IMR-90 (cell line): ENCODE data around the gene MUSTN1. TPM values are rescaled to one million over a fixed set of nuclear protein-coding genes. Genes with fewer than 3 reads are reported as not detected.

Experiments
- ATAC-seq: fragments of 200-7000 bp; cut with Tn5 transposase; 2 replicates; pipeline ENCODE4 v1.9.1; 2020; ENCODE audit warnings: low read depth, mild to moderate bottlenecking, moderate library complexity
- BruUV-seq: library from RNA; stranded (reverse); fragments of 400-500 nt; replicated peaks from 2 replicates; lab custom pipeline; 2021; lab: Mats Ljungman, UMichigan
- CTCF ChIA-PET: fragments of 300-600 bp; formaldehyde crosslinking; extraction: SDS; loops from one replicate; lab custom pipeline; 2021; ENCODE audit warnings: antibody characterized with exemption; lab: Yijun Ruan, JAX
- POLR2A ChIA-PET: fragments of 300-600 bp; sonication (Branson Sonifier 250); formaldehyde crosslinking; loops from one replicate; lab custom pipeline; 2022; ENCODE audit warnings: antibody characterized with exemption; ENCODE audit not compliant: unreplicated experiment; lab: Charles Lee
- DNase-seq: peaks from one replicate; pipeline ENCODE4 v3.0.0; 2013
- H2AFZ ChIP-seq: replicated peaks from 2 replicates; pipeline ENCODE3; 2013; ENCODE audit warnings: low read length, mild to moderate bottlenecking; ENCODE audit not compliant: poor library complexity
- H2AK5ac ChIP-seq: 2 replicates; pipeline ENCODE4 v1.6.1; 2013; ENCODE audit warnings: low read depth, low read length, inconsistent platforms
- H2AK9ac ChIP-seq: replicated peaks from 2 replicates; pipeline ENCODE3; 2013; ENCODE audit warnings: mild to moderate bottlenecking, low read depth, low read length, moderate library complexity; ENCODE audit not compliant: poor library complexity
- H2BK120ac ChIP-seq: 2 replicates; pipeline ENCODE4 v1.6.1; 2013; ENCODE audit warnings: low read depth, low read length, inconsistent platforms
- H2BK15ac ChIP-seq: 3 replicates; pipeline ENCODE4 v1.6.1; 2013; ENCODE audit warnings: low read depth, low read length, inconsistent platforms
- H2BK20ac ChIP-seq: 2 replicates; pipeline ENCODE4 v1.6.1; 2013; ENCODE audit warnings: low read depth, mild to moderate bottlenecking, inconsistent platforms, low read length, moderate library complexity
- H2BK5ac ChIP-seq: 2 replicates; pipeline ENCODE4 v1.6.1; 2013; ENCODE audit warnings: mild to moderate bottlenecking, low read depth, low read length, inconsistent platforms; ENCODE audit not compliant: poor library complexity, severe bottlenecking
- H3K14ac ChIP-seq: replicated peaks from 2 replicates; pipeline ENCODE4 v1.6.1; 2013; ENCODE audit warnings: low read depth, low read length, inconsistent platforms
- H3K18ac ChIP-seq: 2 replicates; pipeline ENCODE4 v1.6.1; 2013; ENCODE audit warnings: low read depth, low read length, control low read depth
- H3K23ac ChIP-seq: 2 replicates; pipeline ENCODE4 v1.6.1; 2013; ENCODE audit warnings: low read depth, low read length, inconsistent platforms
- H3K27ac ChIP-seq: 2 replicates; pipeline ENCODE4 v1.5.1; 2013; ENCODE audit warnings: mild to moderate bottlenecking, control low read depth, low read length; ENCODE audit not compliant: insufficient read depth
- H3K27me3 ChIP-seq: 2 replicates; pipeline ENCODE4 v1.6.1; 2013; ENCODE audit warnings: low read length; ENCODE audit not compliant: control insufficient read depth, insufficient read depth
- H3K36me3 ChIP-seq: 2 replicates; pipeline ENCODE4 v1.6.1; 2013; ENCODE audit warnings: low read length, mixed read lengths; ENCODE audit not compliant: control insufficient read depth, insufficient read depth
- H3K4ac ChIP-seq: 2 replicates; pipeline ENCODE4 v1.6.1; 2013; ENCODE audit warnings: low read depth, low read length, inconsistent platforms
- H3K4me1 ChIP-seq: 2 replicates; pipeline ENCODE4 v1.6.1; 2013; ENCODE audit warnings: low read length, mixed read lengths; ENCODE audit not compliant: control insufficient read depth, insufficient read depth
- H3K4me2 ChIP-seq: 2 replicates; pipeline ENCODE4 v1.6.1; 2013; ENCODE audit warnings: low read depth, mild to moderate bottlenecking, control low read depth, low read length, moderate library complexity
- H3K4me3 ChIP-seq: 2 replicates; pipeline ENCODE4 v1.5.1; 2013; ENCODE audit warnings: low read depth, mild to moderate bottlenecking, control low read depth, low read length, moderate library complexity; ENCODE audit not compliant: insufficient read depth
- H3K56ac ChIP-seq: 2 replicates; pipeline ENCODE4 v1.6.1; 2013; ENCODE audit warnings: low read length, inconsistent platforms; ENCODE audit not compliant: insufficient read depth; ENCODE audit errors: extremely low read depth
- H3K79me1 ChIP-seq, 2 experiments: 2 replicates each; pipeline ENCODE4 v1.6.1; 2013; ENCODE audit warnings: low read length in 2 of 2, inconsistent platforms in 1 of 2, low read depth in 1 of 2
- H3K9ac ChIP-seq: 2 replicates; pipeline ENCODE4 v1.6.1; 2013; ENCODE audit warnings: low read depth, low read length, control low read depth
- H3K9me1 ChIP-seq: 2 replicates; pipeline ENCODE4 v1.6.1; 2013; ENCODE audit warnings: low read length, inconsistent platforms; ENCODE audit not compliant: insufficient read depth
- H3K9me3 ChIP-seq: 2 replicates; pipeline ENCODE4 v1.6.1; 2013; ENCODE audit warnings: low read length; ENCODE audit not compliant: control insufficient read depth, insufficient read depth
- H4K20me1 ChIP-seq: 2 replicates; pipeline ENCODE4 v1.6.1; 2013; ENCODE audit warnings: low read length, inconsistent platforms; ENCODE audit not compliant: insufficient read depth
- H4K5ac ChIP-seq: 2 replicates; pipeline ENCODE4 v1.6.1; 2013; ENCODE audit warnings: mild to moderate bottlenecking, low read depth, low read length, control low read depth
- H4K8ac ChIP-seq, 2 experiments: 2 replicates each; pipeline ENCODE4 v1.6.1; 2013; ENCODE audit warnings: low read depth in 2 of 2, low read length in 2 of 2, control low read depth in 1 of 2, inconsistent platforms in 1 of 2
- H4K91ac ChIP-seq: 2 replicates; pipeline ENCODE4 v1.6.1; 2013; ENCODE audit warnings: low read depth, low read length, inconsistent platforms; ENCODE audit not compliant: insufficient read depth
- CTCF ChIP-seq: conservative IDR thresholded peaks from 2 replicates; pipeline ENCODE4 v1.5.1; 2012; ENCODE audit warnings: mild to moderate bottlenecking, low read depth, low read length, improper control_type of control experiment
- ELK1 ChIP-seq: fragments of 150-350 bp; IDR thresholded peaks from 2 replicates; pipeline ENCODE4 v1.6.1; 2016; ENCODE audit warnings: low read depth, mild to moderate bottlenecking, low read length, moderate library complexity, borderline replicate concordance
- FOS ChIP-seq: fragments of 150-350 bp; IDR thresholded peaks from 2 replicates; pipeline ENCODE4 v1.6.1; 2016; ENCODE audit warnings: low read depth, low read length
- MAFK ChIP-seq: IDR thresholded peaks from 2 replicates; pipeline ENCODE4 v1.6.1; 2012; ENCODE audit warnings: low read depth, low read length, improper control_type of control experiment
- MXI1 ChIP-seq: IDR thresholded peaks from 2 replicates; pipeline ENCODE4 v1.6.1; 2012; ENCODE audit warnings: low read depth, mild to moderate bottlenecking, low read length, moderate library complexity, borderline replicate concordance
- NFE2L2 ChIP-seq: fragments of 150-350 bp; IDR thresholded peaks from 2 replicates; pipeline ENCODE4 v1.6.1; 2016; ENCODE audit warnings: low read depth, mild to moderate bottlenecking, low read length
- POLR2A ChIP-seq: IDR thresholded peaks from 2 replicates; pipeline ENCODE4 v1.6.1; 2012; ENCODE audit warnings: mild to moderate bottlenecking, low read depth, low read length
- RAD21 ChIP-seq: IDR thresholded peaks from 2 replicates; pipeline ENCODE4 v1.6.1; 2012; ENCODE audit warnings: low read length, improper control_type of control experiment
- RFX5 ChIP-seq: IDR thresholded peaks from 2 replicates; pipeline ENCODE4 v1.8.0; 2012; ENCODE audit warnings: low read depth, mild to moderate bottlenecking, low read length, moderate library complexity
- SMC3 ChIP-seq: fragments of 150-350 bp; IDR thresholded peaks from 2 replicates; pipeline ENCODE4 v1.6.1; 2016; ENCODE audit warnings: low read depth, mild to moderate bottlenecking, antibody characterized with exemption, low read length, moderate library complexity
- WGBS, 2 experiments: methylation state at CpG; one replicate each; pipeline versions ENCODE4 v1.1.5 to v1.1.7; 2013; ENCODE audit warnings: missing lambda C conversion rate in 2 of 2; ENCODE audit not compliant: insufficient read length in 1 of 2; ENCODE audit errors: extremely low coverage in 2 of 2; 5-methylcytosine and 5-hydroxymethylcytosine counted together
- dilution Hi-C: fragments of 300-500 bp; cut with HindIII; formaldehyde crosslinking; loops from one replicate; pipeline ENCODE4 v1.14.3; 2018; ENCODE audit warnings: low sequenced_read_pairs; ENCODE audit not compliant: unreplicated experiment
- in situ Hi-C: fragments of 300-500 bp; cut with MboI; formaldehyde crosslinking; loops from 3 replicates; pipeline ENCODE4 v1.14.3; 2019; ENCODE audit warnings: low sequenced_read_pairs, inconsistent platforms, mixed read lengths
- intact Hi-C: fragments of 100-400 bp; cut with micrococcal nuclease; formaldehyde crosslinking; loops from 2 replicates; pipeline ENCODE4 v1.10.0; 2022
- polyA plus RNA-seq, 3 experiments: library from polyadenylated mRNA; depleted of rRNA; stranded (reverse); fragments of >200 nt; gene quantifications; 2 replicates each; pipeline ENCODE4 v1.2.3, GENCODE V29; 2012; ENCODE audit warnings: low replicate concordance in 1 of 3
- total RNA-seq: library from RNA; depleted of rRNA; stranded (reverse); fragments of >200 nt; gene quantifications from 2 replicates; pipeline ENCODE4 v1.2.3, GENCODE V29; 2012
- TF ChIP-seq, protein P1 (sequence below): fragments of 150-350 bp; IDR thresholded peaks from 2 replicates; pipeline ENCODE4 v1.6.1; 2017; ENCODE audit warnings: mild to moderate bottlenecking, antibody characterized with exemption, low read length, low read depth

Gene MUSTN1
- total and polyA plus RNA-seq, 2 of the 4 experiments (the other 2 are of a cell fraction) = not detected

GRCh38 chr3:52786330-52787215, 48.2 kb downstream of the MUSTN1 start:
- intact Hi-C loops (no loop called here), dilution Hi-C loops (no loop called here), in situ Hi-C loops (no loop called here)
- Histone ChIP-seq H3K56ac (no peak overlapping the region), H2BK120ac (no peak overlapping the region), H2BK20ac (no peak overlapping the region), H3K36me3 (no peaks in the 10 kb centered on the region), H3K9me1 (no peaks in the 10 kb centered on the region; the same call in 1 of the 2 replicates), H3K9ac (no peak overlapping the region), H3K4me2 (no peak overlapping the region), H3K14ac (no peak overlapping the region), H4K8ac (no peak overlapping the region), H3K79me1 (no peaks in the 10 kb centered on the region), H2AK9ac (no peak overlapping the region), H2AK5ac (no peak overlapping the region), H4K20me1 (no peaks in the 10 kb centered on the region), H4K5ac (no peak overlapping the region), H3K27me3 (peaks cover 55% of the 10 kb centered on the region), H2AFZ (no peak overlapping the region), H3K9me3 (no peaks in the 10 kb centered on the region), H3K23ac (no peak overlapping the region), H3K4me1 (no peaks in the 10 kb centered on the region), H3K4me3 (no peak overlapping the region), H2BK5ac (no peak overlapping the region), H3K27ac (no peak overlapping the region), H4K91ac (no peak overlapping the region), H2BK15ac (no peak overlapping the region), H3K4ac (no peak overlapping the region), H3K18ac (no peak overlapping the region)
- WGBS, 2 experiments = no CpG with 5 or more reads among the region's 19 CpGs
- ChIA-PET CTCF (no interaction called here), POLR2A (no interaction called here)
- BruUV-seq = no TSS peak
- no peak for DNase-seq
- ATAC-seq = no peak
- TF ChIP-seq ELK1 = no peak
- no peak for TF ChIP-seq RFX5
- no peak for TF ChIP-seq CTCF
- TF ChIP-seq RAD21 = no peak
- no peak for TF ChIP-seq NFE2L2
- TF ChIP-seq SMC3 = no peak
- TF ChIP-seq POLR2A = no peak
- no peak for TF ChIP-seq MAFK
- TF ChIP-seq, protein P1, sequence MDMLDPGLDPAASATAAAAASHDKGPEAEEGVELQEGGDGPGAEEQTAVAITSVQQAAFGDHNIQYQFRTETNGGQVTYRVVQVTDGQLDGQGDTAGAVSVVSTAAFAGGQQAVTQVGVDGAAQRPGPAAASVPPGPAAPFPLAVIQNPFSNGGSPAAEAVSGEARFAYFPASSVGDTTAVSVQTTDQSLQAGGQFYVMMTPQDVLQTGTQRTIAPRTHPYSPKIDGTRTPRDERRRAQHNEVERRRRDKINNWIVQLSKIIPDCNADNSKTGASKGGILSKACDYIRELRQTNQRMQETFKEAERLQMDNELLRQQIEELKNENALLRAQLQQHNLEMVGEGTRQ = no peak
- TF ChIP-seq FOS = no peak
- no peak for TF ChIP-seq MXI1
